ENCODE measurements around the gene SIAH1. TPM values are rescaled to one million over a fixed set of nuclear protein-coding genes. Genes with fewer than 3 reads are reported as not detected.
A peak's percentile ranks its signal among the peaks of the same experiment; 100 is the strongest.
"Not testable (repeated sequence)": the region's sequence is repeated elsewhere in the genome, so short reads cannot be mapped to it uniquely, and the experiment has no call there.

Gene SIAH1
- total RNA-seq, 1 donor from 2014 or later: 34.2 TPM

DNA sequence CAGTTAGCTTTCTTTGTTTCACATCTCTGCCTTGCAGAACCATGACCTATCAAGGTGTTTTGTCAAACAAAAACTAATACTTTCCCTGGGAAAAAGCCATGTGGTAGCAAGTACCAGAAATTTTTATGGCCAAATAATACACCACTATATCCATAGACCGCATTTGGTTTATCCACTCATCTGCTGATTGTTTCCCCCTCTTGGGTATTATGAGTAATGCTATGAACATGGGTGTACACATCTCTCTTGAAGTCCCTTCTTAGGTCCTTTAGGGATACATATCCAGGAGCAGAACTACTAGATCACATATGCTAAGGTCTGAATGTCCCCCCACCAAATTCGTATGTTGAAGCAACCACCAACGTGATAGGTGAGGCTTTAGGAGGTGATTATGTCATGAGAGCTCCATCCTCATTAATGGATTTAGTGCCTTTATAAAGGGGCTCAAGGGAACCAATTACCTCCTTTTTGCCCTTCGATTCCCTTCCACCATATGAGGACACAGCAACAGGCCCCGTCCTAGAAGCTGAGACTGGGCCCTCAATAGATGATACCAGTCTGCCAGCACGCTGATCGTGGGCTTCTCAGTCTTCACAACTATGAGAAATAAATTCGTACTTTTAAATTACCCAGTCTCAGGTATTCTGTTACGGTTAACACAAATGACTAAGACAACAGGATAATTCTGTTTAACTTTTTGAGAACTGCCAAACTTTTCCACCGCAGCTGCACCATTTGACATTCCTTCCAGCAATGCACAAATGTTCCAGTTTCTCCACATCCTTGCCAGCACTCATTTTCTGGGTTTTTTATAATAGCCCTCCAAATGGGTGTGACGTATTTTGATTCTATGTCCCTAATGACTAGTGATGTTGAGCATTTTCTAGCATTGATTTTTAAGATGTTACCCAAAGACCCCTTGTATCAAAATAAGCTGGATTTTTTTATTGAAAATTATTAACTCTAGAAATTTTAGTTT lies 30.0 kb downstream of the SIAH1 start:
- H3K27ac Mint-ChIP-seq (ENCODE audit: unreplicated experiment): no peak overlapping the region
- peaks cover 15% of the 10 kb centered on the region for H3K36me3 Mint-ChIP-seq (ENCODE audit: low read depth, unreplicated experiment)
- peaks cover 9% of the 10 kb centered on the region for H3K4me1 Mint-ChIP-seq (ENCODE audit: unreplicated experiment)
- DNase-seq (ENCODE audit: low spot score): no peak
- H3K4me3 Mint-ChIP-seq (ENCODE audit: unreplicated experiment): no peak overlapping the region
- TF ChIP-seq, protein P1, sequence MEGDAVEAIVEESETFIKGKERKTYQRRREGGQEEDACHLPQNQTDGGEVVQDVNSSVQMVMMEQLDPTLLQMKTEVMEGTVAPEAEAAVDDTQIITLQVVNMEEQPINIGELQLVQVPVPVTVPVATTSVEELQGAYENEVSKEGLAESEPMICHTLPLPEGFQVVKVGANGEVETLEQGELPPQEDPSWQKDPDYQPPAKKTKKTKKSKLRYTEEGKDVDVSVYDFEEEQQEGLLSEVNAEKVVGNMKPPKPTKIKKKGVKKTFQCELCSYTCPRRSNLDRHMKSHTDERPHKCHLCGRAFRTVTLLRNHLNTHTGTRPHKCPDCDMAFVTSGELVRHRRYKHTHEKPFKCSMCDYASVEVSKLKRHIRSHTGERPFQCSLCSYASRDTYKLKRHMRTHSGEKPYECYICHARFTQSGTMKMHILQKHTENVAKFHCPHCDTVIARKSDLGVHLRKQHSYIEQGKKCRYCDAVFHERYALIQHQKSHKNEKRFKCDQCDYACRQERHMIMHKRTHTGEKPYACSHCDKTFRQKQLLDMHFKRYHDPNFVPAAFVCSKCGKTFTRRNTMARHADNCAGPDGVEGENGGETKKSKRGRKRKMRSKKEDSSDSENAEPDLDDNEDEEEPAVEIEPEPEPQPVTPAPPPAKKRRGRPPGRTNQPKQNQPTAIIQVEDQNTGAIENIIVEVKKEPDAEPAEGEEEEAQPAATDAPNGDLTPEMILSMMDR (IDR thresholded peaks at IDR 0.05; ENCODE audit: unreplicated experiment): no peak
- no peaks in the 10 kb centered on the region for H3K9me3 Mint-ChIP-seq (ENCODE audit: unreplicated experiment)
- peaks cover 11% of the 10 kb centered on the region for H3K27me3 Mint-ChIP-seq (ENCODE audit: unreplicated experiment)

DNA sequence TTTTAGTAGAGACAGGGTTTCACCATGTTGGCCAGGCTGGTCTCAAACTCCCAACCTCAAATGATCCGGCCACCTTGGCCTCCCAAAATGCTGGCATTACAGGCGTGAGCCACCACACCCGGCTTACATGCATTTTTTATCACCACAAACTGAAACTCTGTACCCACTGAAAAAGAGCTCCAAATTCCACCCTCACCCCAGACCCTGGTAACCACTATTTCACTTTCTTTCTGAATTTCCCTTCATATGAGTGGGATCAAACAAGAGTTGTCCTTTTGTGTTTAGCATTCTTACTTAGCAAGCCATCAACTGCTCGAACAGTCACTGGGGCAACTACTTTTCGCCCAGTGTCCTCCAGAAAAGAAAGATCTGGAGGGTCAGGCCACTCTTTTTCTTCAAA lies 30.8 kb downstream of the SIAH1 start:
- not testable (repeated sequence) for H3K4me1 Mint-ChIP-seq (ENCODE audit: unreplicated experiment); DNase-seq (ENCODE audit: low spot score); H3K4me3 Mint-ChIP-seq (ENCODE audit: unreplicated experiment); H3K9me3 Mint-ChIP-seq (ENCODE audit: unreplicated experiment); H3K27ac Mint-ChIP-seq (ENCODE audit: unreplicated experiment)
- Mint-ChIP-seq H3K27me3 (ENCODE audit: unreplicated experiment) (peaks cover 11% of the 10 kb centered on the region), H3K36me3 (ENCODE audit: low read depth, unreplicated experiment) (peaks cover 15% of the 10 kb centered on the region)

DNA sequence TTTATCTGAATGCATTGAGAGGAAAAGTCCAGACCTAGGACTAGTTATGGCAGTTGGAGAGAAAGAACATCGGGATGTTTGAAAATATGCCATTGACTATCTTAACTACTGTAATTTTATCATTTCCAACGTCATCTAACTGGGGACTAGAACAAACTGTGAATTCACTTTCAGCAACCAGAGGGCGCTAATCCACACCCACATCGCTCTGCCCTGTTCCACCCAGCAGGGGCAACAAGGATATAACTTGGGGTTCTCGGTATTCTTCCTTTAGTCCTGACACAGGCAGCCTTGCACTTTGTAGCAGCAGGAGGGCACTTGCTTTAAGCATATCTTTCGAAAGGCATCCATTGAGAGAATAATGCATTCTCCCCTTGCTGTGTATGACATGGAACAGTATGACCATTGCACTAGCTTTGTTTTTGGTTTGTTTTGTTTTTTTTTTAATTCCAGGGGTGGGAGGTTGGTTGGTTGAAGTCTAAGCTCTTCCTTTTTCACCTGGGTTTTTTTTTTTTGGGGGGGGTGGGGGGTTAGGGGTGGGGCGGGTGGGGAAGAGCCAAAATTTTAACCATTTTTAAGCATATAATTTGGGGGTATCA lies 31.5 kb downstream of the SIAH1 start:
- Mint-ChIP-seq H3K27ac (ENCODE audit: unreplicated experiment) (peak overlapping the region; percentile 70), H3K9me3 (ENCODE audit: unreplicated experiment) (no peaks in the 10 kb centered on the region), H3K27me3 (ENCODE audit: unreplicated experiment) (peaks cover 11% of the 10 kb centered on the region), H3K36me3 (ENCODE audit: low read depth, unreplicated experiment) (peaks cover 15% of the 10 kb centered on the region), H3K4me3 (ENCODE audit: unreplicated experiment) (peak overlapping the region; percentile 15), H3K4me1 (ENCODE audit: unreplicated experiment) (peaks cover 9% of the 10 kb centered on the region)
- TF ChIP-seq, protein P1 (IDR thresholded peaks at IDR 0.05; ENCODE audit: unreplicated experiment): peak; percentile 81
- DNase-seq (ENCODE audit: low spot score): peak; percentile 65

DNA sequence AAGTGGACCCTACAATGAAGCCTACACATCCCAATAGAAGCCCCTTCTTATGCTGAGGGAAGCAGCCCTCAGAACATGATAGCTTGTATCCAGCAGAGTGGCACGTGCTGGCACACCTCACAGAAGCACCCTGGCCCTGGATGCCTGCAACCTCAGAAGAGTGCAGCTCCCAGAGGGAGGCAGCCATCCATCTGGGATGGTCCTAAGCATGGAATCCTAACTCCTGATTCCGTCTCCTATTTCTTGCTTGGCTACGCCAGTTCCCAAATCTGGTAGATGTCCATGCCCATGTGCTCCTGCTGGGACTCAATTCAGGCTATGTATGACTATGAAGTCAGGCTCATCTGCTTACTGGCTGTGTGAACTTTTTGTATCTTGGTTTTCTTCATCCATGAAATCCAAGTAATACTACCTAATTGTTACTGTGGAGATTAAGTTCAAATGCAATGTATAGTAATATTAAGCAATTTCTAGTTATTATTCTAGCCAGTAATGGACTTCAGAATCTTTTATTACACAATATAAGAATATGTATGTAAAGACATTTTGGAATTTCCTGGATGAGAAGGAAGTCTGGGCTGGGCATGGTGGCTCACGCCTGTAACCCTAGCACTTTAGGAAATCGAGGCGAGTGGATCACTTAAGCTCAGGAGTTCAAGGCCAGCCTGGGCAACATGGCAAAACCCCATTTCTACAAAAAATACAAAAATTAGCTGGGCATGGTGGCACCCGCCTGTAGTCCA lies 32.4 kb downstream of the SIAH1 start:
- Mint-ChIP-seq H3K9me3 (ENCODE audit: unreplicated experiment) (no peaks in the 10 kb centered on the region), H3K4me3 (ENCODE audit: unreplicated experiment) (no peak overlapping the region), H3K27ac (ENCODE audit: unreplicated experiment) (peak overlapping the region; percentile 81), H3K4me1 (ENCODE audit: unreplicated experiment) (peaks cover 9% of the 10 kb centered on the region), H3K27me3 (ENCODE audit: unreplicated experiment) (peaks cover 11% of the 10 kb centered on the region), H3K36me3 (ENCODE audit: low read depth, unreplicated experiment) (peaks cover 11% of the 10 kb centered on the region)
- no peak for DNase-seq (ENCODE audit: low spot score)
- TF ChIP-seq, protein P1 (IDR thresholded peaks at IDR 0.05; ENCODE audit: unreplicated experiment): no peak

DNA sequence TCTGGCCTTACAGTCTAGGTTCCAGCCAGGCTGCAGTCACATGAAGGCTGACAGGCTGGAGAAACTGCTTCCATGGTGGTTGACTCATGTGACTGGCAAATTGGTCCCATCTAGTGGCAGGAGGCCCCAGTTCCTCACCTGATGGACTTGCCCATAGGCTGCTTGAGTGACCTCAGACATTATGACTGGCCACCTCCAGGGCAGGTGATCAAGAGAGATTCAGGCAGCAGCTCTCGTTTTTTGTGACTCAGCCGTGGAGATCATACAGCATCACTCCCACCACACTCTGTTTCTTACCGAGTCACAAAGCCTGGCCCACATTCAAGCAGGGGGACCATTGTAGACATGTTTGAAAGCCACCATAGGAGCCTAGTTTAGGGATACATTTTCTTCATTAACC lies 34.5 kb downstream of the SIAH1 start:
- Mint-ChIP-seq H3K27ac (ENCODE audit: unreplicated experiment) (no peak overlapping the region), H3K36me3 (ENCODE audit: low read depth, unreplicated experiment) (peaks cover 15% of the 10 kb centered on the region), H3K4me3 (ENCODE audit: unreplicated experiment) (no peak overlapping the region), H3K9me3 (ENCODE audit: unreplicated experiment) (no peaks in the 10 kb centered on the region), H3K27me3 (ENCODE audit: unreplicated experiment) (peaks cover 6% of the 10 kb centered on the region), H3K4me1 (ENCODE audit: unreplicated experiment) (peaks cover 9% of the 10 kb centered on the region)
- TF ChIP-seq, protein P1 (IDR thresholded peaks at IDR 0.05; ENCODE audit: unreplicated experiment): no peak
- no peak for DNase-seq (ENCODE audit: low spot score)
